NCI-H1092 treated with DMSO at 0.1 percent for 48 hours (cell line): Measurements from ENCODE around the gene SEMA5A.

Source experiments
- DNase-seq: peaks from one replicate; lab custom pipeline; 2025; lab: John Stamatoyannopoulos, UW

SEMA5A gene

DNA sequence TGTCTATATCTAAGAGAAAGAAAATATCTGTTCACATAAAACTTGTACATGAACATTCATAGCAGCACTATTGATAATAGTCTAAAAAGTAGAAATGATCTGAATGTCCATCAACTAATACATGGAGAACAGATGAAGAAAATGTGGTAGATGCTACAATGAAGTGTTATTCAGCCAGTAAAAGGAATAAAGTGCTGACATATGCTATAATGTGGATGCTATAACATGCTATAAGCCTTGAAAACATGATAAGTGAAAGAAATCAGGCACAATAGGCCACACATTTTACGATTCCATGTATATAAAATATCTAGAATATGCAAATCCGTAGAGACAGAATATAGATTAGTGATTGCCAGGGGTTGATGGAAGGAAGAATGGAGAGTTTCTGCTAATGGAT, 146.8 kb downstream of the SEMA5A start:
- DNase-seq: no peak

DNA sequence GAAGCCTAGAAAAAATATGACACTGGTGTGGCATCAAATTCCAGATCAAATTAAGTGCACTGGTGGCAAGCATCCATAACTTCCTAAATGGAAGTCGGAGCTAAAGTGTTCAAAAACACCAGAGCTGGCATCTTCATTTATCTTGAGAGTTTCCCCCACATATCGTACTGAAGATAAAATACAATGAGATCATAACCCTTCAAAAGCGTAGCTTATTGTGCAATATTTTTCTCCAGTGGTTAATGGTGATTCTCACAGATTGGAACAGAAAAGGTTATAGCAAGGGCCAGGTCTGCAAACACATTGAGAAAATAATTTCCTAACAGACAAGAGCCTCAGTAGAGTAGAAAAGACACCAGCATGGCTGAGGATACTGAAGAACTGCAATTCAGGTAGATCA, 147.6 kb downstream of the SEMA5A start:
- DNase-seq: no peak

DNA sequence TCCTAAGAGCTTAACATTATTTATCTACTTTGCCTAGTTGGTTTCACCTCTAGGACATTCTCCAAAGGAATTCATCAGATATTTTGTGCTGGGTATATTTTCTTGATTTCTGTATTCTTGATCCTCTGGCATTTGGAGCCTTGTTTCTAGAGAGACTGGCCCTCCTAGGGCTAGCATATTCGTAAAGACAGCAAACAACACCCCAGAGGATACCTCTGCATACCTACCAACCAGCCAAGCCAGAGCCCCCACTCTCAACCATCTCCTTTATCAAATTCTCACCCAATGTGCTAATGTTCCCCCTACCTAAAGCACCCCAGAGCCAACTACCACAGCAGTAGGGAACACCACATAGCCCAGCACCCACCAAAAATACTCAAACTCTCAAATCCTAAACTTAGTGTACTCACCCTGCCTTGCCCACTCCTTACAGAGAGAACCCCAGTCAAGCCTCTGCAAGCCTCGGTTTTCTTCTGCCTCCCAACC, 149.5 kb downstream of the SEMA5A start:
- no peak for DNase-seq

DNA sequence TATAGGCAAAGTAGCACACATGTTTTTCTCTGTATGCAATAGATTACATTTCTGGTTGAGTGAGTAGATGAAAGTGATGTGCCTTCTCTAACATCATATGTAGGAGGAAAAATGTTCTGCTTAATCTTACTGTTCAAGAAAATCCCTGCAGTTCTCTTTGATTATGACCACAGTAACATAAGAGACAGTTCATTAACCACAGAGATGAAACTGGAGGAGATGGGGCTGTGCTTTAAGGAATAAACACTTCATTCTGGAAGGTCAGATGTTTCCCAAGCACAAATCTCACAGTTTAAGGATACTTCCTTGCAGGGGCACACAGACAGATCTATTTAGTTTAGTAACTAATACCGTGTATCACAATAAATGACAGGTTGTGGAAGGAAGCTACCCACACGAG, 150.2 kb downstream of the SEMA5A start:
- no peak for DNase-seq

DNA sequence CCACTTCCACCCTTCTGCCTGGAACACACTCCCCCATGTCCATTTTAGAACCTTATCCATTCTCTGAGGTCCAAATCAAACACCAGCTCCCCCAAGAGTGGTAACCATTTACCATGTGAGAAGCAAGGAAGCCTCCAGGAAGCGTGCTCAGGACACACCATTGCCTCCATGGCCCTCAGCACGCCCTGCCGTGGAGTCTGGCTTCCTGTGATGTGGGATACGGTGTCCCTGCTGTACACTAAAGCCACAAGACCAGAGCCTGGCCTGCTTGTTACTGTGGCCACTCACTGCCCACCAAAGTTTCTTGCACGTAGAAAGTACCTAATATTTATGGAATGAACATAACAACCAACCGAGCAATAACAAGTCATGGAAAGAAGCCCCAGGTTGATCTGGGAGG, 151.7 kb downstream of the SEMA5A start:
- no peak for DNase-seq

DNA sequence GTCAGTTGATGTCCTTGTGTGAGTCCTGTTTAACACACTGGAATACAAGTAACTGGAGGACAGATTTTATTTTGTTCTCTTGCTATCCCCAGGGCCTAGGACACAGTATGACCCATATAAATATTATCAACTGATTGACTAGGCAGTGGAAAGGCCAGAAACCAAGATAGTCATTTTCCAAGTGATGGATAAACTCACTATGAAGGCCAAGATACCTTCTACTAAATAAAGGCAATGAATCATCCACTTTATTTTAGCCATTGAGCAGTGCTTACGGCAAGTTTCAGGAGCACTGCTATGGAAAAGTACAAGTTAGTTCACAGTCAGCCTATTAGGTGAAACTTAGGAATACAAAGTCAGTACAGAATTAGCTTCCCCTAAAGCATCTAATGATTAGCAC, 153.2 kb downstream of the SEMA5A start:
- DNase-seq: no peak

DNA sequence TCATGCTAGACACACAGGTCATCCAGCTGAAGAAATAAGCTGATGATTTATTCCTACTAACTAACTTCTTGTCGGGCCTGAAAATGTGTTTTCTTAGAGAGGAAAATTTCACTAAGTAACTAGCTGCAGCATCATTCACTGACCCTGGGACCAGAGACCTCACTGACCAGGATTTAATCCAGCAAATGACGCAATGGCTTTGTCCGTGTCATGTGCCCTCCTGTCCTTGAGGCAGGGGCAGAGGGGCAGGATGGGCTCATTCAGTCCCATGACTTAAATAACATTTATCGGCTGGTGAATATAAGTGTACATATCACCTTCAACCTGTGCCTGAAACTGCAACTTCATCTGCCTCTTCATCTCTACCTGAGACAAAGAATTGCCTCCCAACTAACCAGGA, 154.8 kb downstream of the SEMA5A start:
- no peak for DNase-seq

DNA sequence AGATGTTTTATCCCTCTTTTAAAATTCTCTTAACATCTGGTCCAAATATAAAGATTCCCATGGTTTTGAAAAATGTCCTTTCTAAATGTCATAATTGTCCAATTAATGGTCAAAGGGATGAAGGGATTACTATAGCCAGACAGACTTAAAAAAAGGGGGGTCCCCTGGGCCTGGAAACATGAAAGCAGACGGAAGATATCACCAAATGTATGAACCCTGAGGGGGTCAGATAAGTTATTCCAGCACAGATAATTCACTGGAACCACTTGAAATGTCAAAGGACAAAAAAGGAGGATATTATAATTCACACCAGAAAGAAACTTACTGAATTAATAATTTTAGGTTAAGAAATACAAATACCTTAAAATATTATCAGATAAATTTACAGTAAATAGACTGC, 155.8 kb downstream of the SEMA5A start:
- no peak for DNase-seq

DNA sequence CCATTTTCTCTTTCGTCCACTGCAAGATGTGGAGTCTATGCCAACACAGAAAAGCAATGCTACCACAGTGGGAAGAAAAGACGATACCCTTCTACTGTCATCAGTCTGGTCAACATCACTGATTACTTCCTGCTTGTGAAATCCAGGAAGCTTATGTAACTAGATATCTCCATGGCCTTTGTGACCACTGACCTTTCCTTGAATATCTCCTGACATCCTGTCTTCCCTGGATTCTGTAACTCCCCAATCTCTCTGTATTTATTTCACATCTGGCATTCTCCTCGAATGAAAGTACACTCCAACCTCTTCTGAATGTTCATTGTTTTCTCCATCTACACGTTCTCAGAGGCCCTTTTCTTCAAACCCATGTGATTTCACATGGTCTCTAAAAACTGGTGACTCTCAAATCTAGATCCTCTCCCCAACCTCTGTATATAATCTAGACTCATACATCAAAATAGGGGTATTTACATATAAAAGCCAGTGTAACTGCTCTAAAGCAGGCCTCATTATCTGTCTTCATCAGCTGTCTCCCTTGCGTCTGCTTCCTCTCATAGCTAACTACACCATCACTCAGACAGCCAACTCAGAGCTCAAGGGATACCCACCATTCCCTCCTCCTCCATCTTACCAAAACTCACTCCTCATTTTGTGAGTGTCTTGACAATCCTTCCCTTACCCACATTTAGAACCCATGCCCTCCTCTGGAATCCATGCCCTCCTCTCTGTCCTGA, 156.8 kb downstream of the SEMA5A start:
- no peak for DNase-seq

DNA sequence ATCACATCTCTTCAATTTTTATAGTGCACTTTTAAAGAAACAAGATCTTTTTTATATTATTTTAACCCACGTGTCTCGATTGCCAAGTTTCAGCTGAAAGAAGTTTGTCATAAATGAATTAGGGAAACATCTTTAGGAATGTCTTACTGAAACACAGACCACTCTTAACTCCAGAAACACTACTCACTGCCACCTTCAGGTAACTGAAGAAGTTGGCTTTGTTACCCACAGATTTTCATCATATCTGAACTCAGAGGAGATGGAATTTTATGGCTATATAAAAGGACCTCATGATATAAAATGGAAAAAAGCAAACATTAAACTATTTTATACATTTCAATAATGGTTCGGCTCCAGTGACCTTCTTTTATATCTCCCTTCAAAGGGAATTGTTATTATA, 158.0 kb downstream of the SEMA5A start:
- DNase-seq: no peak

DNA sequence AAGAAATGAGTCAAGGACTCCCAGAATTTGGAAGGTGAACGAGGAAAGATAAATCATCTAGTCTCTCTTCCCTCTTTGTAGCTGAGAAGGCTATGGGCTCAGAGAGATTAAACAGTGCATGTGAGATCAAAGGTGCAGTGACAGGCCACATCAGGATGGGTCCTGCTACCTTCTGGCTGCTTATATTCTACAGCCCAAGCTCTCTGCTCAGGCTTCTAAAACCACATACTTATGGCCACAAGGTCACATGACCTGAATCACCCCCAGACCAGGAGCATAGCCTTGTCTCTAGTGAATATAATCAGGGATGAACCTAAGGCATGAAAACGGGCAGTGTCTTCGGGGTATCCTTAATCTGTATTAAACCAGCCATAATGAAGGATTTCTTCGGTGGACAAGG, 158.9 kb downstream of the SEMA5A start:
- DNase-seq: no peak

DNA sequence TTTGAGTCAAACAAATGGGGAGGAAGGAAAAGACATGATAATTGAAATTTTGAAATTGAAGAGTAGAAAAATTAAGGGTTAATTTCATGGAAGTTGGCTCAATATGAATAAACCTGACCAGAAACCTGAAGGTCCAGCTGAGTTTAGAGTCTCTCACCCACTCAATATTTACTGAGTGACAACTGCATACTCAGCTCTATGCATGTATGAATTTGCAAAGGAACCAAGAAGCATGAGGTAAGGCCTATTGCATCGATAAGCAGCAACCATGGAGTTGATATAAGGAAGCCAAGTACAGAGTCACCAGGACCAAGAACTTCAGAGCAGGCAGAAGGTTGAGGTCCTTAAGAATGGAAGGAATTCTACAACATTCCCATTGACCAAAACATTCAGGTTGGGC, 163.4 kb downstream of the SEMA5A start:
- no peak for DNase-seq

DNA sequence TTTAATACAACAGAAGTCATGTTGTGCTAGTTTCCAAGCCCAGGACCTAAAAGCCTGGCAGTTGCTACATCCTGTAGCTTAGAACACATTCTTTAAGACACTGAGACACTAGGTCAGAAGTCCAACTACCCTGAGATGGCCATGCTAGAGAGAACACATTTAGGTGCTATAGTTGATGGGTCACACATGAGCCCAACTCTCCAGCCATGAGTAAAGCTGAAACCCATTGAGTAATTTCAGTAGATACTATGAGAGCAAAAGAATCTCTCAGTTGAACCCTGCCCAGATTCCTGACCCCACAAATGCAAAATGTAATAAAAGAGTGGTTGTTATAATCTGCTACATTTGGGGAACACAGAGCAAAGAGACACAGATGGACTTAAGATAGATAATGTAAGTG, 164.4 kb downstream of the SEMA5A start:
- DNase-seq: no peak

DNA sequence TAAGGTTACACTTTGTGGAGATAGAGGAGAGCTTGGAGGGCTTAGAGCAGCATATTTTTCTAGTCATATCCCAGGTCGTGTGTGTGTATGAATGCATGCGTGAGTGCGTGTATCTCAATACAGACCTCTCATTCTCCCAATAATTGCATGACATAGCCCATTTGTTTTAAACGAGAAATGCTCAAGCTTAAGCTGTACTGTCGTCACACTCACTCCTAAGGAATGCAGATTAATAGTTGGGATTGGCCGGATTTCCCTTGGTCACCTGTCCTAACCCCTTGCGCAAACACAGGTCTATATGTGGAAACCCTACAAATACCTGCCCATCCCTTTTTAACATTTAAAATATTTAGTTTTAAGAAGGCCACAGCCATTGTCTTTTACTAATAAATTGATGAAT, 165.8 kb downstream of the SEMA5A start:
- no peak for DNase-seq

DNA sequence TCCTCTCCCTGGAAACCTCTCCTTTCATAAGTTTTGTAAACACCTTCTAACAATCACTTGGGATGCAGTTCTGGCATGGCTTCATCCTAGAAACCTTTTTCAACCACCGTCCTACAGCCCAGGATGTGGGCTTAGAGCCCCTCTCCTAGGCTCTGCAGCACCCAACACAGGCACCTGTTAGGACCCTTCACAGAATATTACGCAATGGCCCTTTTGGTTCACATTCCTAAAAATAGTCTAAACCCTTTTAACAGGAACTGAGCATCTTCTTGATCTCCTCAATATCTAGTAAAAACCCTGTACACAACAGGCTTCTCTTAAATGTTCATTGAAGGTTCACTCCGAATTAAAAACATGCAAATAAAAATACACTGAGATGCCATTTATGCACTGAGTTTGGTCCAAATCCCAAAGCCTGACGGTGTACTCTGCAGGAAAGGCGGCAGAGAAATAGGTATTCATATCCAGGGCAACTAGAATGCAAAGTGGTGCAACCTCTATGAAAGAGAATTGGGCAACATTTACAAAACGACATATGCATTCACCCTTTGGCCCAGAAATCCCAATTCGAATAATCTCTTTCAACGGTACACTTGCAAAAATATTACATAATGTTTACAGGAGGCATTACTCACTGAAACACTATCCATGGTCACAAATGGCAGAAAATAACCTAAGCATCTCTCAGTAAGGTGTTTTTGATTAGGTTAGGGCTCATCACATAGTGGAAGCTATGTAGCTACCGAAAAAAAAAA, 169.3 kb downstream of the SEMA5A start:
- no peak for DNase-seq

DNA sequence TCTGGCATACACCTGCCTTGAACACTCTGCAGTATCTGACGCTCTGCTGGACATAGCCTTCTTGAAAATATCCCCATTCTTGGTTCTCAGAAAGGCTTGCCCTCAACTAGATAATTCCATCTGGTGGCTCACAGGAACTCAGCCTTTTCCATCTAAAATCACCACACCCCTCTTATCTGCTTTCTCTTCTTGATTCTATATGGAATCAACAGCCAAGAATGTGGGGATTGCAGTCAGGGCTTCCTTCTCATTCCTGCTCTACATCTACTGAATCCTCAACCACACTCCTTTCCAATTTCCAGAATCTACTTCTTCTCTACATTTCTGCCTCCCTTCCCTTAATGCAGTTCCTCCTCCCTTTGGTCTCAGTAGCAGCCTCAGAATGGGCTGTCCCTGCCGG, 170.1 kb downstream of the SEMA5A start:
- no peak for DNase-seq

DNA sequence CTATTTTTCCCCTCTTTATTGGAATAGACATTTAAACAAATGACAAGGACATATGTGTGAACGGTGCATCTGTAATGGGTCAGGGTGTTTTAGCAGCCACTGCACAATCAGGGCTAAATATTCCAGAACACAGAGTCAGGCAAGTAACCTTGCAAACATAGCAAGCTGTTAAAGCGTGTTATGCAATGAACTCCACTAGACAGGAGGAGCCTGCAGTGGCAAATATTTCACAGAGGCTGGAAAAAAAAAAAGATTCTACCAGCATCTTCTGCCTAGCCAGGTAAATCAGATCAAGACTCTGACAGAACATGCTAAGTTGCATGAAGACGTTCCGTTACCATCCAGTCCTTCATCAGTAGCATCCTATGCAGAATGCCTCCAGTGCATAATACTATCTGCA, 171.8 kb downstream of the SEMA5A start:
- DNase-seq: no peak

DNA sequence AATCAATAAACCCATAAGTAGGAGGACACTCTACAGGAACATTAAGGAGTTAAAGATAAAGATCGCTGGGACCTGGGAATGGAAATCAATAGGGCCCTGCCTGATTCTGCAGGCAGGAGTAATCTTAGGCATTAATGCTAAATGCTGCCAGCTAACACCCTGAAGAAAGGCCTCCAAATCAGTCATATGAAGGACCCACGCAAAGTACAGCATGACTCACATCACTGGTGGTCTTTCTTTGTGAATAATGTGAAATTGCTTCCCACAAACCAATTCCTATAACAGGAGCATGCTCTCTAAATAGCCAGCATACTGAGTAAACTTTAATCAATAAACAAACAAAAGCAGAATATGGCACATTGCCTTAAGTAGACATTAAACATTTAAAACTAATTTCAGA, 172.3 kb downstream of the SEMA5A start:
- no peak for DNase-seq

DNA sequence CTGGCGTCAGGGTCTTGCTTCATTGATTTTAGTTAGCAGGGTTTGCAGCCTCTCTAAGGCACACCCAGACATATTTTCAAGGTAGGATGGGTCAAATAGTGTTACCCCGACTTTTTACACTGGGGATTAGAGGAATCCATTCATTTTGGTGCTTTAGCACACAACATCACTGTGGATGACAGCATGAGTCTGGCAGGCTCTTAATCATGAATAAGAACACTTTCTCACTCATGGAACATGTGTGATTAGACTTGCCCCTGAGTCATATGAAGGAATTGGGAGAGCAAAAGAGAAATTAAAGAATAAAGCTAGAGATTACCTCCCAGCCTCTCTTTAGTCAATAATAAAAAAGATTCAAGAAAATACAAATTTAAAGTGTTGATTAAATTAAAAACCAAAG, 175.6 kb downstream of the SEMA5A start:
- DNase-seq: no peak

DNA sequence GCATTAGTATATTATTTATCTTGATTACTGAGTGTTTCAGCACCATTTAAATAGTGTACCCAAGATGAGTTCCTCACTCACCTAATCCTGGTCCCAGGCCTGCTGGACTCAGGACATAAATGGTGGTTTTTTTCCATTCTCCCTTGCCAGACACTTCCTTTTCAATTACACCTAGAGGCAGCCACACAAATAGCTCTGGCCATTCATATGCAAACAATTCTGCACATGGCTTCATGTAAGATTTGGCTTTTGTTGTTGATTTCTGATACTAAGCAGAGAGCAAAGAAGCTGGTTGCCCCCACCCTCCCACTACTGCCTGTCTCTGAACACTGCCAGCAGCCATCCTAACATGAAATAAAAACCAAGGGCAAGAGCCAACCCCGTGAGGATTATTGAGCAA, 180.4 kb downstream of the SEMA5A start:
- no peak for DNase-seq

DNA sequence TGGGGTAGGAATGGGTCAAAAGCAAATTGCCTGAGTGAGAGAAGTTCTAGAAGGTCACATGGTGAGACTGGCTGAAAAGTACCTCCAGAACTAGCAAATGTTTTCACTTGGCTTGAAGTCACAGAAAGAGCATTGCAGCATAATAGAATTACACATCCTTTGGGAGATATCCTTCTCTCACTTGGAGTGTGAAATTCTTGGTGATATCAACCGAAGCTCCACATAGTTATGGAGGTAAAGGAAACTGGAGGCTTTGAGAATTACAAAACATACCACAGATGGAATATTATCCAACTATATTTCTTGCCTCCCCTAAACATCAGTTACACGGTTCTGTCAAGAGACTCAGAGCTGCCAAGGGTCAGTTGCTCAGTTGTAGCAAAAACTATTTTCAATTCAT, 182.4 kb downstream of the SEMA5A start:
- no peak for DNase-seq

DNA sequence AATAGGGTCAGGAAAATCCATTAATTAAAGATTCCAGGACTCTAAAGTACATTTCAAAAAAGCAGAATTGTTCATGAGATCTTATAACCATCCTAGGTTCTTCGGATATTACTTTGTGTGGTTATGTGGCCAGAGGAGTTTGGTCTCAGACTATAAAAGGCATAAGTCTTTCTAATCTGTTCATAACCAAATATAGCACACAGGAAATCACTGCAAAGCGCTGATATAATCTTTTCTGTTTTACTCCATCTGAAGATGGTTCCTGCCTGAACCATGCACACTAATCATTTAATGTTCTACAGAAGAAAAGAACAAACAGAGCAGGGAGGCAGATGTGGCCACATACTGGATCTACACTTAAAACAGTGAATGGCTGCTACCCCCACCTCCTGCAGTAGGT, 182.8 kb downstream of the SEMA5A start:
- no peak for DNase-seq

DNA sequence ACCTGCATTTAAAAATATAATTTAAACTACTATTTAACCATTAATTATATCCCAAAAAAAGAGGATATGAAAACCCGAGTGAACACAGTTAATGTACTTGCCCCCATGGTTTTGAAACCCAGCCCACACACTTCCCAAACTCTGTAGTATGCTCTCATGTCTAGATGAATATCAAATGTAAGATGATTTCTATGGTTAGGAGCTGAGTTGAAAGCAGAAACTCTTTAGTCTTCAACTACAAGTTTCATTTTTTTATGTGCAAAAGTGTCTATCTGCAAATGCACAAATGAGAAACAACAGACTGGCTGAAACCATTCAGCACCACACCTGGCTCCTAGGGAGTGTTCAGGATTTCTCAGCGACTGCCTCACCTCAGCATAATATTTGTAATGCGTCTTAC, 183.3 kb downstream of the SEMA5A start:
- DNase-seq: no peak

DNA sequence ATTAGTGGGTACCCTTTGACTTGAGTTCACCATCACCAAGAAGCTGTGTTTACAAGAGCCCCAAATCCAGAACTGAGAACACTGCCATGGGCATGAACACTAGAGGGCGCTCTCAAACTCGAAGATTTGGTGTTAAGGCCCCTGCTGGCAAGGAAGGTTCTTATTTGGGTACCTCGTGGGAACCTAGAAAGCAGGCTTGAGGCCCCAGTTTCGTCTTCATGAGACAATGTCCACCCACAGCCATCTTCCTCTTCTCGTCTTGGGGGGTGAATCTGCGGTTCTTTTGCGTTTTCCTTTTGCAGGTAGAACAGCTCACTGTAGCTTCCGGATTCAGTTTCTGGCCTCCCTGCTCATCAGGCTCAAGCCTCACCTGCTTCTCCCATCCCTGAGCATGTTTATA, 184.0 kb downstream of the SEMA5A start:
- DNase-seq: no peak
